PC-3 (cell line): ENCODE measurements around the gene RAB1A.

ENCODE experiments used
- EZH2 ChIP-seq: fragments of 300-600 bp; sonication (generic); IDR thresholded peaks from one replicate; pipeline ENCODE4 v1.6.1; 2017; ENCODE audit warnings: antibody characterized with exemption, mild to moderate bottlenecking, low read length; ENCODE audit not compliant: unreplicated experiment
- TF ChIP-seq, protein P1 (sequence below): fragments of 300-600 bp; sonication (generic); conservative IDR thresholded peaks from 2 replicates; pipeline ENCODE4 v1.5.1; 2017; ENCODE audit warnings: antibody characterized with exemption, low read depth, mild to moderate bottlenecking, low read length

DNA sequence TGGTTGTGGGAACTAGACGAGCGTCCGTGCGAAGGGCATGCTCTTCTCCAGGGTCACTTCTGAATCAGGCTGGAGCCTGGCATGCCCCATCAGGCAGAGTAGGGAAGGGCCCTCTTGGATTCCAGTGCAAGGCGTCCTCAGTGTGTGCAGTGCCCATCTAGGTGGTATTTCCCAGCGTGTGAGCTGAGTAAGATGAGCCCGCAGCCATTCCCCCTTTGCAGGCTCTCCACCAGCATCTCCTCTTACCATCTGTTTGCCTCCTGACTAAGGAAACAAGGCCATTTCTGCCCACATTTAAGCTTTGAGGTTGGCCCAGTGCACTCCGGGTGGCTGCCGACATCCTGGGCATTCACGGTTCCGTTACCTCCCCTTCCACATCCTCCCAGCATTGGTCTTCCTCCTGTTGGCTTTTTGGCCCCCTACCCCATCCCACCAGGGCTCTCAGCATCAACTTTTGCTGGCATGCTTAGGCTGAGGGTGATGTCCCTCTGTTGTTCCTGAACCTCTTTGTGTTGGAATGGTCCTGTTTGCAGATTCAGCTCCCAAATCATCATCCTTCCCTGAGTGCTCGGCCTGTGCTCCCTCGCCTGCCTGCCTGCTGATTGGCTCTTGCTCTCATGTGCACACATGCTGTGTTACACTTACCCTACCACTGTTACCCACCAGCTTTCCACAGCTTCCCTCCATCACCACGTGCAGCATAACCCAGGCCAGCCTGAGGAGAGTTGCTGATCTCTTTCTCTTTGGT is 61.9 kb downstream of the RAB1A start:
- TF ChIP-seq, protein P1, sequence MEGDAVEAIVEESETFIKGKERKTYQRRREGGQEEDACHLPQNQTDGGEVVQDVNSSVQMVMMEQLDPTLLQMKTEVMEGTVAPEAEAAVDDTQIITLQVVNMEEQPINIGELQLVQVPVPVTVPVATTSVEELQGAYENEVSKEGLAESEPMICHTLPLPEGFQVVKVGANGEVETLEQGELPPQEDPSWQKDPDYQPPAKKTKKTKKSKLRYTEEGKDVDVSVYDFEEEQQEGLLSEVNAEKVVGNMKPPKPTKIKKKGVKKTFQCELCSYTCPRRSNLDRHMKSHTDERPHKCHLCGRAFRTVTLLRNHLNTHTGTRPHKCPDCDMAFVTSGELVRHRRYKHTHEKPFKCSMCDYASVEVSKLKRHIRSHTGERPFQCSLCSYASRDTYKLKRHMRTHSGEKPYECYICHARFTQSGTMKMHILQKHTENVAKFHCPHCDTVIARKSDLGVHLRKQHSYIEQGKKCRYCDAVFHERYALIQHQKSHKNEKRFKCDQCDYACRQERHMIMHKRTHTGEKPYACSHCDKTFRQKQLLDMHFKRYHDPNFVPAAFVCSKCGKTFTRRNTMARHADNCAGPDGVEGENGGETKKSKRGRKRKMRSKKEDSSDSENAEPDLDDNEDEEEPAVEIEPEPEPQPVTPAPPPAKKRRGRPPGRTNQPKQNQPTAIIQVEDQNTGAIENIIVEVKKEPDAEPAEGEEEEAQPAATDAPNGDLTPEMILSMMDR = no peak
- no peak for TF ChIP-seq EZH2
